ENCODE data around the gene GRIA1.

- TF ChIP-seq CTCF (IDR thresholded peaks at IDR 0.05), result no peak
- TF ChIP-seq POLR2A (IDR thresholded peaks at IDR 0.05), result no peak
These were observed 54.2 kb downstream of the GRIA1 start for GRCh38 chr5:153544706-153545105.
